CD4-positive, alpha-beta T cell (primary cell): ENCODE measurements around the gene NCAM2. TPM values are rescaled to one million over a fixed set of nuclear protein-coding genes. Genes with fewer than 3 reads are reported as not detected.

Source experiments
- ATAC-seq: fragments of 200-7000 bp; cut with Tn5 transposase; one replicate; pipeline ENCODE4 v1.10.0; 2022; ENCODE audit warnings: mild to moderate bottlenecking; ENCODE audit not compliant: poor library complexity
- CTCF ChIA-PET: fragments of 350-600 bp; sonication (Branson Sonifier 250); formaldehyde crosslinking; loops from one replicate; lab custom pipeline; 2021; ENCODE audit warnings: antibody characterized with exemption, inconsistent platforms; lab: Charles Lee
- POLR2A ChIA-PET: fragments of 350-600 bp; sonication (Branson Sonifier 250); formaldehyde crosslinking; loops from one replicate; lab custom pipeline; 2021; ENCODE audit warnings: antibody characterized with exemption, inconsistent platforms; lab: Charles Lee
- DNase-seq, 14 experiments: peaks; one replicate each; pipeline ENCODE4 v3.0.0-alpha.2; 2013 to 2020; ENCODE audit warnings: mixed read lengths in 2 of 14
- H3K27ac ChIP-seq, 2 donors: one replicate each; pipeline versions ENCODE4 v1.5.1 to v1.7.0; 2013; ENCODE audit warnings: low read length in 2 of 2, low read depth in 1 of 2, mild to moderate bottlenecking in 1 of 2
- H3K27me3 ChIP-seq, 2 experiments: 1 replicate in 1 of 2; 2 replicates in 1 of 2; pipeline versions ENCODE4 v1.6.1 to v1.7.0; 2013; ENCODE audit warnings: low read length in 2 of 2, control low read depth in 1 of 2, mild to moderate bottlenecking in 1 of 2, moderate library complexity in 1 of 2; ENCODE audit not compliant: insufficient read depth in 2 of 2, control insufficient read depth in 1 of 2
- H3K36me3 ChIP-seq: one replicate; pipeline ENCODE4 v1.6.1; 2013; ENCODE audit warnings: low read length, control low read depth; ENCODE audit not compliant: insufficient read depth
- H3K4me1 ChIP-seq: one replicate; pipeline ENCODE4 v1.6.1; 2013; ENCODE audit warnings: low read length, control low read depth; ENCODE audit not compliant: insufficient read depth
- H3K4me3 ChIP-seq: one replicate; pipeline ENCODE4 v1.5.1; 2013; ENCODE audit warnings: mild to moderate bottlenecking, low read length, moderate library complexity
- H3K9me3 ChIP-seq, 2 experiments: 1 replicate in 1 of 2; 2 replicates in 1 of 2; pipeline versions ENCODE4 v1.6.1 to v1.7.0; 2013; ENCODE audit warnings: low read length in 2 of 2, mild to moderate bottlenecking in 2 of 2, control low read depth in 1 of 2, moderate library complexity in 1 of 2; ENCODE audit not compliant: control insufficient read depth in 1 of 2, insufficient read depth in 1 of 2
- H3K27ac Mint-ChIP-seq: one replicate; pipeline ENCODE4 v1.8.0; 2020; ENCODE audit warnings: mixed read lengths
- H3K27me3 Mint-ChIP-seq: one replicate; pipeline ENCODE4 v1.8.0; 2021; ENCODE audit warnings: mixed read lengths
- H3K36me3 Mint-ChIP-seq: one replicate; pipeline ENCODE4 v1.8.0; 2021; ENCODE audit warnings: low read depth, mixed read lengths
- H3K4me1 Mint-ChIP-seq: one replicate; pipeline ENCODE4 v1.8.0; 2021; ENCODE audit warnings: low read depth, mixed read lengths
- H3K4me3 Mint-ChIP-seq: one replicate; pipeline ENCODE4 v1.8.0; 2020; ENCODE audit warnings: mild to moderate bottlenecking, mixed read lengths
- H3K9me3 Mint-ChIP-seq: one replicate; pipeline ENCODE4 v1.8.0; 2020; ENCODE audit warnings: mixed read lengths
- intact Hi-C, 2 experiments: fragments of 100-400 bp; cut with DNase I in 1 of 2; cut with micrococcal nuclease in 1 of 2; formaldehyde crosslinking; loops; one replicate each; pipeline versions ENCODE4 v1.15.1 to v1.9.0; 2023 to 2025; cut with DNase I, micrococcal nuclease
- total RNA-seq, 174 experiments: library from RNA in 2 of 174; stranded (reverse) in 2 of 174; gene quantifications; one replicate each; pipeline ENCODE4 v1.2.3 and lab custom pipeline; 2021 to 2026
- TF ChIP-seq, protein P1 (sequence below): fragments of 200-600 bp; IDR thresholded peaks from one replicate; pipeline ENCODE4 v1.8.0; 2022; ENCODE audit warnings: antibody characterized with exemption, mild to moderate bottlenecking

Gene NCAM2
- total RNA-seq, 2 experiments from 2014 or later, result not detected

DNA sequence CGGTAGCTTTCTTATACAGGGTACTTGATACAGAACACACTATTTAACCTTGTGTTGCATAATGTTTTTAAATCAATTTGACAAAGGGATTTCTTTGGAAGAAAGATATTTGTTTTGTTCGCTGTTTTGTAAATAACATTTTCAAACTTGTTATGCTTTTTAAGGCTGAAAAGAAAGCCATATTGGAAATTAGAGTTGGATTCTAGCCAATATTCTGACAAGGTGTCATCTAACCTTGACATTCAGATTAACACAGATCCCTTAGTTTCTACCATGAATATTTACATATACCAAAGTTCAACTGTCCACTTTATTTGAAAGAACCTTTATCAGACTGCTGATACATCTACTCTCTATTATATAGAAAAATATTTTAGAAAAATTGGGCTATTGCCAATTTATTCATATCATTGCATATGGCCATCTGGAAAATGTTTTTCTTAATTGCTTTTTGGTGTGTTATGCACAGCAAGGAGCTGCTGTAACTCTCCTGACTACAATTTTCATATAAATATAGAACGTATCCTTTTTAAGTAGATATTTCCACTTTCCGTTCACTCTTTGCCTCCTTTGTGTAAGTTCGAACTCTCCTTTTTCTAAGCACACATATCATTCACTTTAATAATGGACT, 206.3 kb downstream of the NCAM2 start:
- Mint-ChIP-seq H3K4me3 (no peak overlapping the region), H3K9me3 (no peaks in the 10 kb centered on the region), H3K4me1 (peaks cover 5% of the 10 kb centered on the region), H3K36me3 (no peaks in the 10 kb centered on the region), H3K27ac (no peak overlapping the region), H3K27me3 (no peaks in the 10 kb centered on the region)
- Histone ChIP-seq H3K27ac (no peak overlapping the region), H3K36me3 (no peaks in the 10 kb centered on the region), H3K4me1 (no peaks in the 10 kb centered on the region), H3K9me3 (no peaks in the 10 kb centered on the region), H3K4me3 (no peak overlapping the region), H3K27me3 (no peaks in the 10 kb centered on the region)
- intact Hi-C loops, result no loop called here
- TF ChIP-seq, protein P1, sequence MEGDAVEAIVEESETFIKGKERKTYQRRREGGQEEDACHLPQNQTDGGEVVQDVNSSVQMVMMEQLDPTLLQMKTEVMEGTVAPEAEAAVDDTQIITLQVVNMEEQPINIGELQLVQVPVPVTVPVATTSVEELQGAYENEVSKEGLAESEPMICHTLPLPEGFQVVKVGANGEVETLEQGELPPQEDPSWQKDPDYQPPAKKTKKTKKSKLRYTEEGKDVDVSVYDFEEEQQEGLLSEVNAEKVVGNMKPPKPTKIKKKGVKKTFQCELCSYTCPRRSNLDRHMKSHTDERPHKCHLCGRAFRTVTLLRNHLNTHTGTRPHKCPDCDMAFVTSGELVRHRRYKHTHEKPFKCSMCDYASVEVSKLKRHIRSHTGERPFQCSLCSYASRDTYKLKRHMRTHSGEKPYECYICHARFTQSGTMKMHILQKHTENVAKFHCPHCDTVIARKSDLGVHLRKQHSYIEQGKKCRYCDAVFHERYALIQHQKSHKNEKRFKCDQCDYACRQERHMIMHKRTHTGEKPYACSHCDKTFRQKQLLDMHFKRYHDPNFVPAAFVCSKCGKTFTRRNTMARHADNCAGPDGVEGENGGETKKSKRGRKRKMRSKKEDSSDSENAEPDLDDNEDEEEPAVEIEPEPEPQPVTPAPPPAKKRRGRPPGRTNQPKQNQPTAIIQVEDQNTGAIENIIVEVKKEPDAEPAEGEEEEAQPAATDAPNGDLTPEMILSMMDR, result no peak
- ChIA-PET CTCF (no interaction called here), POLR2A (no interaction called here)
- no peak for ATAC-seq
- no peak for DNase-seq

DNA sequence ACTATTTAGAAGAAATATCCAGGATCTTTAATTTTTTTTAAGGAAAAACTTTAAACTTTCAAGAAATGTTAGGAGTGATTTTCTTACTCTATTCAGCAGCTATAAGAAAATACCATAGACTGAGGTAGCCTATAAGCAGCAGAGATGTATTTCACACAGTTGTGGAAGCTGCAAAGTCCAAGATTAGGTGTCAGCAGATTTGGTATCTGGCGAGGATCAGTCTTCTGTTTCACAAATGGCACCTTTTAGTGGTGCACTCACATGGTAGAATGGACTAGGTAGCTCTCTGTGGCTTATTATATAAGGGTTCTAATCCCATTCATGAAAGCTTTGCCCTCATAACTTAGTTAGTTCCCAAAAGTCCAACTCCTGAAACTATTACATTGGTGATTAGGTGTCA, 207.4 kb downstream of the NCAM2 start:
- POLR2A ChIA-PET, result no interaction called here
- Mint-ChIP-seq H3K9me3 (no peaks in the 10 kb centered on the region), H3K27me3 (no peaks in the 10 kb centered on the region), H3K36me3 (no peaks in the 10 kb centered on the region), H3K4me1 (no peaks in the 10 kb centered on the region), H3K4me3 (no peak overlapping the region), H3K27ac (no peak overlapping the region)
- no peaks in the 10 kb centered on the region for H3K9me3 ChIP-seq
- no peak for ATAC-seq
- H3K27ac ChIP-seq, result no peak overlapping the region
- intact Hi-C loops, result no loop called here
- no peaks in the 10 kb centered on the region for H3K4me1 ChIP-seq
- H3K27me3 ChIP-seq, result no peaks in the 10 kb centered on the region
- no peaks in the 10 kb centered on the region for H3K36me3 ChIP-seq
- DNase-seq, result no peak
- no peak overlapping the region for H3K4me3 ChIP-seq
- TF ChIP-seq, protein P1, result no peak
- CTCF ChIA-PET, result no interaction called here

DNA sequence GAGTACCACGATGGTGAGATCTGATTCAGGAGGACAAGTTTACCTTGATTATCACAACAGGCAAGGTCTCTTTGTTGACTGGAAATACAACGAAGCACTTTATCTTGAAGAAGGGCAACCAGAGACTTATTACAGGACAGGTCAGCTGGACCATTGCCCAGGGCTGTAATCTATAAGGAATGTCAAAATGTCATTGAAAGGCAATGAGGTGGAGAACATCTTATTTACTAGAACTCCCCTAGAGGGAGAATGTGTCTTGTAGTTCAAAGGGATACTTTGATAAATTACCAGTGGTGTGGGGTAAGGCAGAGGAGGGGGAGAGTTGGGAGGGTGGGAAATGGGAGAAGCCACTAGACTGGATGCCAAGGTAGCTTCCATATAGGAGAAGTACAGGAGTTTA, 212.3 kb downstream of the NCAM2 start:
- no peak for ATAC-seq
- TF ChIP-seq, protein P1, result no peak
- no peaks in the 10 kb centered on the region for H3K27me3 Mint-ChIP-seq
- no peak overlapping the region for H3K27ac ChIP-seq
- H3K9me3 ChIP-seq, result peaks cover 0 to 4% of the 10 kb centered on the region in 2 experiments
- ChIA-PET CTCF (no interaction called here), POLR2A (no interaction called here)
- no peaks in the 10 kb centered on the region for H3K27me3 ChIP-seq
- no peak for DNase-seq
- intact Hi-C loops, result no loop called here
- no peaks in the 10 kb centered on the region for H3K36me3 ChIP-seq
- no peaks in the 10 kb centered on the region for H3K4me1 ChIP-seq
- no peak overlapping the region for H3K27ac Mint-ChIP-seq
- H3K4me3 Mint-ChIP-seq, result no peak overlapping the region
- H3K4me3 ChIP-seq, result no peak overlapping the region
- no peaks in the 10 kb centered on the region for H3K36me3 Mint-ChIP-seq
- H3K4me1 Mint-ChIP-seq, result no peaks in the 10 kb centered on the region
- peaks cover 2% of the 10 kb centered on the region for H3K9me3 Mint-ChIP-seq
